Trophoblast cell (in vitro differentiated cells and primary cell): ENCODE measurements around the gene CWC22.

Experiments used
- DNase-seq, 2 donors: peaks; one replicate each; pipeline ENCODE4 v3.0.0-alpha.2; 2016
- H2AFZ ChIP-seq: 2 replicates; pipeline ENCODE4 v1.6.1; 2013; ENCODE audit warnings: low read length, moderate library complexity, mild to moderate bottlenecking; ENCODE audit not compliant: insufficient read depth, poor library complexity
- H2AK5ac ChIP-seq: 2 replicates; pipeline ENCODE4 v1.6.1; 2013; ENCODE audit warnings: mild to moderate bottlenecking, low read length
- H2BK120ac ChIP-seq: 2 replicates; pipeline ENCODE4 v1.6.1; 2013; ENCODE audit warnings: low read length, mild to moderate bottlenecking, moderate library complexity; ENCODE audit not compliant: insufficient read depth, poor library complexity
- H2BK12ac ChIP-seq: 2 replicates; pipeline ENCODE4 v1.6.1; 2013; ENCODE audit warnings: mild to moderate bottlenecking, low read length, moderate library complexity
- H2BK5ac ChIP-seq: 2 replicates; pipeline ENCODE4 v1.6.1; 2013; ENCODE audit warnings: low read length, low read depth, moderate library complexity, mild to moderate bottlenecking; ENCODE audit not compliant: poor library complexity
- H3K14ac ChIP-seq: 2 replicates; pipeline ENCODE4 v1.6.1; 2013; ENCODE audit warnings: mild to moderate bottlenecking, low read length
- H3K18ac ChIP-seq: 2 replicates; pipeline ENCODE4 v1.6.1; 2013; ENCODE audit warnings: mild to moderate bottlenecking, low read length
- H3K23ac ChIP-seq: 2 replicates; pipeline ENCODE4 v1.6.1; 2013; ENCODE audit warnings: low read length
- H3K27ac ChIP-seq: 2 replicates; pipeline ENCODE4 v1.5.1; 2013; ENCODE audit warnings: low read depth, mild to moderate bottlenecking, inconsistent platforms, low read length, moderate library complexity
- H3K27me3 ChIP-seq: 2 replicates; pipeline ENCODE4 v1.6.1; 2013; ENCODE audit warnings: inconsistent platforms, mild to moderate bottlenecking, low read length, moderate library complexity; ENCODE audit not compliant: insufficient read depth
- H3K36me3 ChIP-seq, 2 experiments: 1 replicate in 1 of 2; 2 replicates in 1 of 2; pipeline ENCODE4 v1.6.1; 2013; ENCODE audit warnings: low read length in 2 of 2, mild to moderate bottlenecking in 2 of 2, moderate library complexity in 1 of 2; ENCODE audit not compliant: insufficient read depth in 2 of 2, control insufficient read depth in 1 of 2
- H3K4ac ChIP-seq: 2 replicates; pipeline ENCODE4 v1.6.1; 2013; ENCODE audit warnings: low read depth, mild to moderate bottlenecking, low read length, moderate library complexity
- H3K4me1 ChIP-seq, 2 experiments: 1 replicate in 1 of 2; 2 replicates in 1 of 2; pipeline ENCODE4 v1.6.1; 2013; ENCODE audit warnings: low read length in 2 of 2, mild to moderate bottlenecking in 2 of 2, moderate library complexity in 1 of 2; ENCODE audit not compliant: insufficient read depth in 2 of 2, control insufficient read depth in 1 of 2
- H3K4me2 ChIP-seq: 2 replicates; pipeline ENCODE4 v1.6.1; 2013; ENCODE audit warnings: inconsistent platforms, mild to moderate bottlenecking, low read length, moderate library complexity
- H3K4me3 ChIP-seq: 2 replicates; pipeline ENCODE4 v1.5.1; 2013; ENCODE audit warnings: mild to moderate bottlenecking, low read depth, low read length, inconsistent platforms
- H3K79me1 ChIP-seq: one replicate; pipeline ENCODE4 v1.6.1; 2013; ENCODE audit warnings: low read length
- H3K79me2 ChIP-seq: 2 replicates; pipeline ENCODE4 v1.6.1; 2013; ENCODE audit warnings: low read length, mild to moderate bottlenecking; ENCODE audit not compliant: control insufficient read depth, insufficient read depth, poor library complexity
- H3K9ac ChIP-seq: 2 replicates; pipeline ENCODE4 v1.6.1; 2013; ENCODE audit warnings: mild to moderate bottlenecking, low read length
- H3K9me3 ChIP-seq: 2 replicates; pipeline ENCODE4 v1.6.1; 2013; ENCODE audit warnings: low read depth, mild to moderate bottlenecking, control low read depth, inconsistent platforms, low read length; ENCODE audit not compliant: insufficient read depth
- H4K12ac ChIP-seq: 2 replicates; pipeline ENCODE4 v1.6.1; 2013; ENCODE audit warnings: low read depth, mild to moderate bottlenecking, low read length, moderate library complexity
- H4K8ac ChIP-seq: 2 replicates; pipeline ENCODE4 v1.6.1; 2013; ENCODE audit warnings: low read depth, mild to moderate bottlenecking, low read length, moderate library complexity
- H4K91ac ChIP-seq: one replicate; pipeline ENCODE4 v1.6.1; 2013; ENCODE audit warnings: low read depth, mild to moderate bottlenecking, low read length, moderate library complexity
- WGBS: extraction: QIAGEN DNeasy Blood & Tissue Kit; methylation state at CpG from one replicate; pipeline ENCODE4 v1.1.7; 2013; ENCODE audit warnings: missing lambda C conversion rate; ENCODE audit not compliant: insufficient read length, insufficient coverage; ENCODE audit errors: extremely low coverage; 5-methylcytosine and 5-hydroxymethylcytosine counted together

The CWC22 gene

DNA sequence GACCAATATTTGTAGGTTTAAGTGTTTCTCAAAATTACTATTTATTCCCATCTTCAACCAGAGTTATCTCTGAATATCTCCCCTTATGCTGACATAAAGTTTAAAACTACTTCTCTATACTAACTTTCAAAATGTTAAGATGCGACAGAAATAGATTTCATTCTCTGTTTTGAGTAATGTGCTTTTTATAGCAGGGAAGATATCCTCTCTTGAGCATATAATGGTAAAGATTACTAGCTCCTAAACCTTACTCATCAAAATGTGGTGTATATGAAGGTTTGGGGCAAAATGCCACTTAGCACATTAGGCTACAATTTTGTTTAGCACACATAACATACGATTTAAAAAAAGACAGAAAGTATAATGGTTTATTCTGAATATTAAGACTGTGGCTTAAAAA, 54.4 kb downstream of the CWC22 start:
- Histone ChIP-seq H4K91ac (no peak overlapping the region), H3K4me3 (no peak overlapping the region), H2AFZ (no peak overlapping the region), H4K8ac (no peak overlapping the region), H3K9ac (no peak overlapping the region), H3K4me2 (no peak overlapping the region), H3K23ac (no peak overlapping the region), H3K4me1 (no peaks in the 10 kb centered on the region), H3K79me2 (no peaks in the 10 kb centered on the region), H3K27ac (no peak overlapping the region), H2BK5ac (no peak overlapping the region), H3K79me1 (no peaks in the 10 kb centered on the region), H3K18ac (no peak overlapping the region), H4K12ac (no peak overlapping the region), H3K9me3 (no peaks in the 10 kb centered on the region), H3K27me3 (no peaks in the 10 kb centered on the region), H2BK120ac (no peak overlapping the region), H3K36me3 (peaks cover 2 to 8% of the 10 kb centered on the region in 2 experiments), H3K14ac (no peak overlapping the region), H3K4ac (no peak overlapping the region), H2BK12ac (no peak overlapping the region), H2AK5ac (no peak overlapping the region)
- WGBS: no CpG with 5 or more reads among the region's 2 CpGs
- DNase-seq: no peak

DNA sequence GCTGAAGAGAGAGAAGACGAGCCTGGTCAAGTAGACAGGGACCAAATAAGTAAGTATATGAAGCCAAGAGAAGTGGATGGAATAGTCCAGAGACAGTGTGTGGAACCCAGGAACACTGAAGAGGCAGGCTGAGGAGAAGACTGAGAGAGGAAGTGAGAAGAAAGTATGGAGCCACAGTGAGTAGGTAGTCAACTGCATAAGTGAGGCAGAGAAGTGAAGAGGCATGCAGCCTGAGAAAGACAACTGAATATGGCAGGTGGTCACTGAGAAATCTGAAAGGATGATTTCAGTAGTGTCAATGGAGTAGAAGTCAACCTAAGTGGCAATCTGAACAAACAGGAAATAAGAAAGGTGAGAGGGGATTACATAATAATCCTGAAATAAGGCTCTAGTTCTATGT, 55.4 kb downstream of the CWC22 start:
- no peak overlapping the region for H3K9ac ChIP-seq
- H2BK5ac ChIP-seq: no peak overlapping the region
- H4K91ac ChIP-seq: no peak overlapping the region
- no peaks in the 10 kb centered on the region for H3K79me1 ChIP-seq
- no peaks in the 10 kb centered on the region for H3K27me3 ChIP-seq
- no peak overlapping the region for H3K14ac ChIP-seq
- no peak overlapping the region for H2AK5ac ChIP-seq
- WGBS: no CpG with 5 or more reads among the region's 1 CpG
- H3K4me3 ChIP-seq: no peak overlapping the region
- H2BK12ac ChIP-seq: no peak overlapping the region
- no peak overlapping the region for H3K27ac ChIP-seq
- DNase-seq: no peak
- H3K9me3 ChIP-seq: no peaks in the 10 kb centered on the region
- no peaks in the 10 kb centered on the region for H3K4me1 ChIP-seq
- no peak overlapping the region for H4K8ac ChIP-seq
- H3K36me3 ChIP-seq: peaks cover 2 to 8% of the 10 kb centered on the region in 2 experiments
- no peak overlapping the region for H3K4me2 ChIP-seq
- no peak overlapping the region for H3K18ac ChIP-seq
- H2BK120ac ChIP-seq: no peak overlapping the region
- no peak overlapping the region for H4K12ac ChIP-seq
- H3K4ac ChIP-seq: no peak overlapping the region
- H2AFZ ChIP-seq: no peak overlapping the region
- H3K23ac ChIP-seq: no peak overlapping the region
- H3K79me2 ChIP-seq: no peaks in the 10 kb centered on the region

DNA sequence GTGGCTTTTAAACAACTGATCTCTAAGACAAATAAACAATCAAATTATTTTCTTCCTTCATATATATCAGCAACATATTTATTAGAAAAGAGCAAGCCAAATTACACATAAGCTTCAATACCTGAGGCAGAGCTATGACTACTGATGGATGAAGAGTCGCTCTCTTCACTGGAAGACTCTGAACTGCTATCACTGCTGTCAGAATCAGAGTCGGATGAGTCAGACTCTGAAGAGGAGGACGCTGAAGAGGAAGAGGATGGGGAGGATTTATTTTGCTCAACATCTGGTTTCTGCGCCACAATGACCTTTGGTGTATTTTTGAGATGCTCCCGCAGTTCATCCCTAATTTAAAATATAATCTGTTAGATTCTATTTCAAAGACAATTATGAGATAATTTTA, 56.7 kb downstream of the CWC22 start:
- Histone ChIP-seq H4K91ac (no peak overlapping the region), H4K8ac (no peak overlapping the region), H2AK5ac (no peak overlapping the region), H2BK12ac (no peak overlapping the region), H3K27ac (no peak overlapping the region), H3K4ac (no peak overlapping the region), H3K23ac (no peak overlapping the region), H3K79me1 (no peaks in the 10 kb centered on the region), H4K12ac (no peak overlapping the region), H3K9ac (no peak overlapping the region), H3K4me1 (no peaks in the 10 kb centered on the region), H3K9me3 (no peaks in the 10 kb centered on the region), H3K79me2 (no peaks in the 10 kb centered on the region), H2BK120ac (no peak overlapping the region), H3K18ac (no peak overlapping the region), H3K14ac (no peak overlapping the region), H2AFZ (no peak overlapping the region), H3K27me3 (no peaks in the 10 kb centered on the region), H3K36me3 (peaks cover 2 to 8% of the 10 kb centered on the region in 2 experiments), H3K4me3 (no peak overlapping the region), H2BK5ac (no peak overlapping the region), H3K4me2 (no peak overlapping the region)
- no CpG with 5 or more reads among the region's 5 CpGs for WGBS
- DNase-seq: no peak

DNA sequence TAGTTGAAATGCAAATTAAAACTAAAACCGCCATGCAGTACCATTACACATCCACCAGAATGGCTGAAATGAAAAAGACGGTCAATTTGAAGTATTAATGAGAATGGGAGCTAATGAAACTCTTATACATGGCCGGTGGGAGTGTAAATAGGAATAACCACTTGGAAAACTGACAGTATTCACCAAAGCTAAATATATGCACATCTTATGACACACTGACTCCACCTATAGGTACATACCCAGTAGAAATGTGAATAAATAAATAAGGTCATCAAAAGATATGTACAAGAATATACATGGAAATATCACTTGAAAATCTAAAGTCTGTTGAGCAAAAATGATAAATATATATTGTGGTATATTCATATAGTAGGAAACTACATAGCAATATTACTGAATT, 57.7 kb downstream of the CWC22 start:
- H3K27me3 ChIP-seq: no peaks in the 10 kb centered on the region
- H4K8ac ChIP-seq: no peak overlapping the region
- no peak overlapping the region for H3K14ac ChIP-seq
- DNase-seq: no peak
- H3K23ac ChIP-seq: no peak overlapping the region
- H3K4me1 ChIP-seq: no peaks in the 10 kb centered on the region
- no peak overlapping the region for H2AK5ac ChIP-seq
- no peaks in the 10 kb centered on the region for H3K79me2 ChIP-seq
- H3K9ac ChIP-seq: no peak overlapping the region
- no peak overlapping the region for H4K91ac ChIP-seq
- no peaks in the 10 kb centered on the region for H3K79me1 ChIP-seq
- H3K36me3 ChIP-seq: peaks cover 2 to 8% of the 10 kb centered on the region in 2 experiments
- H3K4me3 ChIP-seq: no peak overlapping the region
- no peak overlapping the region for H4K12ac ChIP-seq
- H2BK120ac ChIP-seq: no peak overlapping the region
- H3K27ac ChIP-seq: no peak overlapping the region
- no peak overlapping the region for H2BK12ac ChIP-seq
- H3K9me3 ChIP-seq: no peaks in the 10 kb centered on the region
- no CpG with 5 or more reads among the region's 3 CpGs for WGBS
- no peak overlapping the region for H2AFZ ChIP-seq
- no peak overlapping the region for H3K4ac ChIP-seq
- no peak overlapping the region for H3K4me2 ChIP-seq
- no peak overlapping the region for H2BK5ac ChIP-seq
- no peak overlapping the region for H3K18ac ChIP-seq
